SHP77 (cell line): Measurements from ENCODE around the gene RUNX3.

ENCODE experiments used
- DNase-seq, 2 experiments: peaks; one replicate each; lab custom pipeline; 2025; lab: John Stamatoyannopoulos, UW

RUNX3 gene

DNA sequence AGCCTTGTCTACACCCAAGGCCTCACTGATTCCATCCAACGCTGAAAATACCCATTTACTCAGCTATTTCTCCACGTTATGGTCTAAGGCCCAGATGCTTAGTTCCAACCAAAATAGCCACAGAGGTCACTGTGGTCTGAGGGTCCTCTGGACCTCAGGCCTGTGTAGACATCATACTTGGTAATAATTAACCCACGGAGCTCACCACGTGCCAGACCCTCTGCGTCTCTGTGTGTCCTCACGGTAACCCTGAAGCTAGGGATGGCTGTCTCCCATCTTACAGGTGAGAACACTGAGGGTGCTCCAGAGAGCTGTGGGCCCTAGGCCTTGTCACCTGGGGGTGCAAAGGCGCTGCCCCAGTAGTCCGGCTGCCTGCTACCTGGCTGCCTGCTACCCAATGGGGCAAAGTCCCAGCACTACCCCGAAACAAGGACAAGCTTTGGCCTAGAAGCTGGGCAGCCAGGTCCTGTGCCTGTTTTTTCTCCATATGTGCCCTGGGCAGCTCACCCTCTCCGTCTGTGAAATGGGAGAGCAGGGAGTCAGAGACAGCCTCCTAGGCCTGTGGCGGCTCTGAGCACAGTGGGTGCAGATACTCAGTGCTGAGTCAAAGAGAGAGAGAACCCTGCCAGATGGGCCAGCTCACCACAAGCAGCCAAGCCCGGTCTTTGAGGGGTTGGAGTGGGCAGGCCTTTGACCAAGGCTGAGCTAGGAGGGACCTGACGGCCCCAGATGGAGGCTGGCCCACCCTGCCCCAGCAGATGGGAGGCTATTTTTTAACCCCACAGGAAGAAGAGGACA is 17.0 kb upstream of the RUNX3 start:
- DNase-seq, result no peak

DNA sequence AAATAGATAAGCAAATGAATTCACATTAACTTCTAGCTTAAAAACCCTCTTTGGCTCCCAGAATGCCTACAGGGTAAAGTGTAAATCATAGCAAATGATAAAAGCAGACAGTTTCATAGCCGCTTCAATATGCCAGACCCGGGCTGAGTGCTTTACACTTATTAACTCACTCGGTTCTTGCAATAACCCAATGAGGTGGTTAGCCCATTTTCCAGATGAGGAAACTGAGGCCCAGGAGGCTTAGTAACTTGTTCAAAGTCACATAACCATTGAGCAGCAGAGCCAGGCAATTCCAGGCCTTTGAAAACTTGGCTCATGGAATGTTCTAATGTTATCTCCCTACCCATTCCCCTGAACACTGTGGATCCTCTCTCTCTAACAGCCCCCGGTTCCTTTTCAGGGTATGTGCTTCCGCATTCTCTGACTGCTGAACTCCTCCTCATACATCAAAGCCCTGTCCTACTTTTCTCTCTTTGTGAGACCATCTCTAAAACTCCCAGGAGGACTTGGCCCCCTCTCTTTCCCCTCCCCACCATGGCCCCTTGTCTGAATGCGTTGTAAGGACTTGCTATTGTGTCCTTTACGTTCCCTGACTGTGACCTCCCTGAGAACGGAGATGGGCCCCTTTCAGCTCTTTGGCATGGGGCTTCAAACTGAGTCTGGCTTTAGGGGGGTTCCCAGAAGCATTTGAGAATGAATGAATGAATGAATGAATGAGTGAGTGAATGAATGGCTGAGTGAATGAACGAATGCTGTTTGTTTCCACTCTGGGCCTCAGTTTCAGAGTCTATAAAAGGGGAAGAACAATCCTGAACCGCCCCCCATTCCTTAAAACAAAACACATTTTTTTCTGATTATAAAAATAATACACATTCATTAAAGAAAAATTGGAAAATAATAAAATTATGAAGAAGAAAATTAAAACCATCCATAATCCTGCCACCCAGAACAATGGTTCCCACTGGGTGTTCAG is 15.6 kb upstream of the RUNX3 start:
- DNase-seq, result no peak

DNA sequence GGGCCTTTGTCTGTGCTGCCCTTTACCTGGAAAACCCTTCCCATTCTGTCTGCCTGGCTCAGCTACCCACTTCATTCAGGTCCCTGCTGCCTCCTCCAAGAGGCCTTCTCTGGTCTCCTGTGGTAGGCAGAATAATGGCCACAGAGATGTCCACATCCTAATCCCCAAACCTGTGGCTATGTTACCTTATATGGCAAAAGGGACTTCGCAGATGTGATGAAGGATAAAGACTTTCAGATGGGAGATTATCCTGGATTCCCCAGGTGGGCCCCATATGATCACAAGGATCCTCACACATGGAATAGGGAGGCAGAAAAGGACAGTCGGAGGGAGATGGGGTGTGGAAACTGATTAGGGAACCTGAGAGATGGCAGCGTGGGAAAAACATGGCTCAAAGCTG is 14.2 kb upstream of the RUNX3 start:
- no peak for DNase-seq

DNA sequence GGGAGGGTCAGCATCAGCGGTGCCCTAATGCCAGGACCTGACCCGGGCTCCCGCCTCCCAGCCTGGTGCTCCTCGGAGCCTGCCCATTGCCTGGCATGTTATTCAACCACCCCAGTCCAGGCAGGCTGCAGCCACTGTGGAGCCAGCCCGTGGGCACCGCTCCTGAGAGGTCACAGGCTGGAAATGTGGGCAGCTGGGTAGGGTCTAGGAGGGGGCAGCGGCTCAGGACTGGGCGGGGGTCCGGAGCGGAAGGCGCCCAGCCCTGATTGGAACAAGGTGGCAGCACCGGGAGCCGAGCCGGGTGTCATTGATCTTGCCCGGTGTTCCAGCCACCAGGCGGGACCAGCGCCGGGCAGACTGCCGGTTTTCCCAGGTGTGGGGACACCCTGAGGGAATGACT is 12.7 kb upstream of the RUNX3 start:
- DNase-seq, result no peak

DNA sequence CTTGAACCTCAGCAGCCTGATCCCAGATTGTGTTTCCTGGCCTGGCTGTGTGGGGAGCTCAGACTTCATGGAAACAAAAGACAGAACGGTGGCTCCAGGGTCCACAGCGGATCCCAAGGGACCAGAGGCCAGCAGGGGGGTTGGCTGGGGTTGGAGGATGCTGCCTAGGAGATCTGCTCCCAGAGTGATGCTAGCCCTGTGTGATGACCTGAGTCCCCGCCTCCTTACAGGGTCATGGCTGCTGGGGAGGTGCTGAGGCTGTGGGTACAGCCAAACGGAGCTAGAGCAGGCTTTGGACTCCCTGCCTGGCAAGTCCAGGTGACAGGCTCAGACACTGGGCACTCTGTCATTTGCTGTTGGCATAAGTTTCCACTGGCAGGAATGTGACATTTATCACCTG is 11.5 kb upstream of the RUNX3 start:
- no peak for DNase-seq

DNA sequence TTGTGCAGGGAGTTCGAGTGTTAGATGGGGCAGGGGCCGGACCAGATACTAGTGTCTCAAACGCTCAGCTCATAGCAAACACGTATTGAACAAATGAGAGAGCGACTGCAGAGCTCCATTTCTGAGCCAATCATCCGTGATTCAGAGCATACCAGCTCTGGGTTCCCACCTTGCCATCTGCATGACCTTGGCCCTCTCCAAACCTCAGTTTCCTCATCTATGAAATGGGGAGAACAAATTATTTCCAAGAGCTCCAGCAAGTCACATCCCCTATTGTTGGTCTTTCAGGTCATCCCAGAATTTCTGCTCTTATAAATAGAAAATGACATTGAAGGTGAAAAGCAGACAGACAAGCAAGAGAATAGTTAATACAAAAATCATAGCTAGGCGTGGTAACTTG is 10.2 kb upstream of the RUNX3 start:
- no peak for DNase-seq

DNA sequence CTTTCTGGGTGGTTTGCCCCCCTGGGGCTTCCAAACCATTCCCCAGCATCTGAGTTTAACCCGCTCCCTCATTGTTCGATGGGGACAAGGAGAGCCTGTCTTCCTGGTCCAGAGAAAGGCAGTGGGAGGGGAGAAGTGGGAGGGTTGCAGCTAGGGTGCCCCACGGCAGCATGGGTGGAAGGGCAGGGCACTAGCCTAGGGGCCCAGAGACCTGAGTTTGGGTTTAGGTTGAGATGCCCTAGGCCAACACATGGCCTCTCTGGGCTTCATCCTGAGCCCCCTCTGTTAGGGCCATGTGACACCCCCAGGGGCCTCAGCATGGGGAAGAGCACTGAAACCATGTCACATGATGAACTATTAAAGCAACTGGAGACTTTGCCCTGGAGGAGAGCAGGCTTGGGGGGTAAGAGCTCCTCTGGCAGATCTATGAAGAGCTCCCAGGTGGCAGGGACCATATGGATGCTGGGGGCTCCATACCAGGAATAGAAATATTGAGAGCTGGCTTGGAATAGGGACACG is 9.7 kb upstream of the RUNX3 start:
- DNase-seq, result no peak

DNA sequence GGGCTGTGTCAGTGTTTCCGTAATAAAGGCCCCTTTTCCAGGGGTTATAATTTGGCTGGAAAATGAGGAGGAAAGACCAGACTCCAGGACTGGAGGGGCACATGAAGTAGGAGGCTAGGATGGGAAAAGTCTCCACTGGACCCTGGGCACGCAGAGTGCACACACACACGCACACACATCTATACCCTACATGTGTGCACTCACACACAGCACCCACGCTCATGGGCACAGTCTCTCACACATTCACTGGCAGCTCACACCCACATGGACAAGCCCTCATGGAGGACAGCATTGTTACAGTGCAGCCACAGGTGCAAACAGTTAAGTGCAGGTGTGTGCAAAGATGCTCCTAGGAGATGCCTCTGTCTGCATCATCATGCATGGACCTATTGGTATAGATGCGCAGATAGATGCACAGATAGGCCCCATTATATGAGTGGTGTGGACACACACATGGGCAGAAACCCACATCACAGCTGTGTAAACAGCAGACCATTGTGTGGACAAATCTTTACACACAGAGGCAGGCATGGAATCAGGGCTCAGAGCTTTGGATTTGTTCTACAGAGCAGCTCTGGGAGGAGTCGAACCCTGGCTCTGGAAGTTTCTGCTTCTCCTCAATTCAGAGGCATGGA is 9.1 kb upstream of the RUNX3 start:
- DNase-seq, result peak; percentile 68 to 79

DNA sequence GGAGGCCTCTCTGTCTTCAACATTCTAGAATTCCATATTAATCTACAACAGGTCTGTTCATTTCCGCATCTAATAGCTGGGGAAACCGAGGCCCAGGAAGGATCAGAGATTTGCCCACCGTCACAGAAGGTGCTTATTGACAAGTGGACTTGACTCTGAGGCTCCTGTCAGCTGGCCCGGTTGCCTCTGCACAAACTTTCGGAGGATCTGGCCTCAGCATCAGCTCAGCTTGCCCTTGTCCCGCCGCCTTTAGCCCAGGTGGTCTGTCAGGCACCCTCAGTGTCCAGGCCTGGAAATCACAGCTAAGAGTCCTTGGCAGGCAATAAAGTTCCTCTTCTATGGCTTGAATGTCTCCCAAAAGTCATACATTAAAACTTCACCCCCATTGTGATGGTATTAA is 8.2 kb upstream of the RUNX3 start:
- DNase-seq, result no peak

DNA sequence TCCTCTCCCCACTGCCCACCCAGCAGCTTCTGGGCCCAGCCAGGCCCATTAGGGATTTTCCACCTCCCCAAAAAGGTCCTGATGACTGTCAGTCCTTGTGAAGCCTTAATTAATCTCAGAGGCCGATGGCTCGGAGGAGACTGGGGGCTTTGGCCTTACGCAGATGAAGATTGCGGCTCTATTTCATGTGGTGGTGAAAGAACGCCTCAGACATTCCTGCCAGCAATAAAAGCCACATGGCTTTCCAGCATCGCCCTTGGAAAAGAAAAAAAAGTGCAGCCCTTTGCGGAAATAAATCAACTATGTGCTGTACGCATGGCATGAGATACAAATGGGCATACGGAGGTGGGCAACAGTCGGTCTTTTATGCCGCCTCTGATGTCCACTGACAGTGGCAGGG is 6.6 kb upstream of the RUNX3 start:
- no peak for DNase-seq

DNA sequence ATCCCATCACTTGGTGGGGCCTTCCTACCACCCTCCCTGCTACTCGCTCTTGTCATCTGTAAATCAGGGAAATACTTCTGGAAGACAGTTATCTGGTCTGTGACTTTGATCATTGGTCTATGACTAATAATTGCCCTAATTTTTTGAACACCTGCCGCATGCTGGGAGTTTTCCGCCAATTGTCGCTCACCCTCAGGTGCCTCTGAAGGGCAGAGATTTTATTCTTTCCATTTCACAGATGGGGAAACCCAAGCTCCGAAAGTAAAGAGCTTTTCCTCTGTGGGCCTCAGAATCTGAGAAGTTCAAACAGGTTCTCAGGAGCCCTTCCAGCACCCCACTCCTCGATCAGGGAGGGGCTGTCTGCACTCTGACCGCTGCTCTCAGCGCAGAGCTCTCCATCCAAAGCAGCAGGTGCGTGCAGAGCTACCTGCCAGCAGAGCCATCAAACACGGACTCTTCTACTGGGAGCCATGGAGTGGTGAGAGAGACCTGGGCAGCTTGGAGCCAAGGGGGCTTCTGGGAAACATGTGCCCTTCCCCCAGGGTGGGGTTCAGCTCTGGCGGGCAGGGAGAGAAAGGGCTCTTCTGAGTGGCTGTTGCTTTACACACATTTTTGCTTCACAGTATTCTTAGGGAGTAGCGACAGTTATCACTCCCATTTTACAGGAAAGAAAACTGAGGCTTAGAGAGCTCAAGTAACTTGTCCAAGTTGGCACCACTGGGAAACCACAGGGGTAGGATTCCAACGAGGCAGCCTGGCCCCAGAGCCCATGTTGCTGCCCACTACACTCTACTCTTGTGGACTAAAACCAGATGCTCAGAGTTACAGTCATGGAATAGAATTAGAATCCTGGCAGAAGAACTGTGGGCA is 5.8 kb upstream of the RUNX3 start:
- DNase-seq, result no peak

DNA sequence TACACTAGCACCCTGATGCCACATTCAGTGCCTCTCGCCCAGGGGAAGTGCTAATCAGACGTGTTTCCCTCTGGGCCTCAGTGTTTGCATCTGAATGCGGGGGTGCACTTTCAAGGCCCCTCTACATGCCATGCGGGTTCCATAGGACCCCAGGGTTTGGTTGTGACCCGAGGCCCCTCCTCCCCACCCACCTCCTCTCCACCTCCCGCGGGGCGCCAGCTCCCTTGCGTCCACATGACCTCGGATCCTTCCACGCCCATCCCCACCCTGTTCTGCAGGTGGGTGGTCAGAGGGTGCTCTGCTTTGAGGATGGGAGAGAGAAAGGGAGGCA is 5.1 kb upstream of the RUNX3 start:
- no peak for DNase-seq

DNA sequence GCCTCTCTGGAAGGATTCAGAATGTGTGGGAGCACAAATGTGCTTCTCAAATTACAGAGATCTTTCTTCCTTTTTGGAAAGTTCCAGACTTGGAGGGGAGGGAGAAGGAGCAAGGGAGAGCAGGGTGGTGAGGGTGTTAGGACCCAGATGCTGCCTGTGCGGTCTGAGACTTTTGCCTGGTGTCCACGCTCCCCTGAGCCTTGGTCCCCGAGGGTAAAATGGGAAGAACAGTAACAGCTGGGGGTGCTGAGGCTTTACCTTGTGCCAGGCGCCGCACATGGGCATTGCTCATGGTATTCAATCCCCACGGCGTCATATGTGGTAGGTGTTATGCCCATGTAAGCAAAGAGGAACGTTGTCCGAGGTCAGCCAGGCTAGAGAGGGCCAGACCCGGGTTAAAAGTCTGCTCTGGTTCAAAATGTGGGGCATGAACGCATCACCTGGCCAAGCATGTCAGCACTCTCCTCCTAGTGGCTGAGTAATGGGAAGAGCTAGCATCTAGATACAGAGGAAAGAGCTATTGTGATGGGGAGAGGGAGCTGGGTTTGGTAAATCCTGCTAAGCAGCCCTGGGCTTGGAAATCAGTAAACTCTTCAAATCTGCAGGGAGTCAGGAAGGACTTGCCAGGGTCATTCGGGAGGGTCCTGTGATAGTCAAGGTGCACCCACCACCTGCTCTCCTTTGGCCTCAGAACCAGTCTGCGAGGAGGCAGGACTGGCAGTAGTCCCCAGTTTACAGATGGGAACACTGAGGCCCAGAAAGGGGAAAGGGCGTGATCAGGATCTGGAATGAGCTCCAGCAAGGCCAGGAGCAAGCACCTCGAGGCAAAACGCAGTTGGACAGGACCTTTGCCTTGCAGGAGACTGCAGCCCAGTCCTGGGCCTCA is 4.5 kb upstream of the RUNX3 start:
- DNase-seq, result no peak

DNA sequence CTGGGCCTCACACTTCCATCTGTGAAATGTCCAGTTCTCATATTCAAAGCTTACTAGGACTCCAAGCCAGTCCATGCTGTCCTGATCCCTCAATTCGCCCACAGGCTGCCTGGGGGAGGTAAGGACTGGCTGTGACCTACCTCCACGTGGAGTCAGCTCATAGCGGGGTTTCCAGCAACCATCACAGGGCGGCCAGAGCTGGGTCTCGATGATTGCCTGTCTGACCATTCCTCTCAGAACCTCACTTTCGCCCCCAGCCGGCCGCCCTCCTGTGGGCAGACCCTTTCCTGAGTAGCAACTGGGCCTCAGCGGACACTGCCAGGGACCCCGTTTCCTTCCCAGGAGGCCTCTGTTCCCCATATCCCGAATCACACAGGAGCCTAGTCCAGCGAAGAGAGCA is 3.4 kb upstream of the RUNX3 start:
- no peak for DNase-seq

DNA sequence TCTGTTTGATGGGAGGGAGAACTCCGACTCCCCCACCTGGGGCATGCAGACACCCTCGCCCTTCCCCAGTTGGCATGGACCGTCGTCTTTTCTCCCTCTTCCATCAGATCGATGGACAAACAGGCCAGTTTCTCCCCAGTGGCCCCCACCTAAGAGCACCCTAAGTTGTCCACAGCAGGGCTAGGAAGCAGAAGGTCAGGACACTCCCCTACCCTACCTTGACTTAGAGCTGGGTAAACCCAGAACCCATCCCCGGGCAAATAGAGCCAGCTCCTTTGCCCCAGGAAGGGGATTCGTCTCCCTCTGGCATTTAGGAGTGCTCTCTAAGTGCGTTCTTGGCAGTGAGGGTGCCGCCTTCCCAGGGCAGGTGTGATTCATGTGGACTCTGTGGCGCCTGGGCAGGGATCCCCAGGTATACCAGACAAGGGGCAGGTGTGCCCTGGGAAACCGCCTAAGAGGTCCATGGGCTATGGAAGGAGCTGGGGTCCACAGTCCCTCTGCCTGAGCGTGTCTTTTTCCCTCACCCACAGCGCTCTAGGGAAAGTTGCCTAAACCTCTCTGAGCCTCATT is 2.7 kb upstream of the RUNX3 start:
- no peak for DNase-seq

DNA sequence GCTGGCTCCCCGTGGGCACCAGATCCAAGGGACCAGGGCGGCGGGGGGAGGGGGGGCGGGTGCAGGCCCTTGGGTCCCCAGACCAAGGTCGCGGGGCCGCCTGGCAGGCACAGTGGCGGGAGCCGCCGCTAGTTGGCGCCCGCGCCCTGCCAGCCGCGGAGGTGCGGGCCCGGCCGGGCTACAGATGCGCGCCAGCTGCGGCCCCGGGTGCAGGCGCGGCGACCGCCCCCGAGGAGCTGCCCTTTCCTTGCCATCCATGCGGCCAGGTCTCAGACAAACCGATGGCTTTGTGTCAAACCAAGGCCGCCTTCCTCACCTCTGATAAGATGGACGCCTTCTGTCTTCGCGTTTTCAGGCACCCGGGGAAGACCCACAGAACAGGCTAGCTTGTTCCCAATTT is 2.2 kb upstream of the RUNX3 start:
- no peak for DNase-seq

DNA sequence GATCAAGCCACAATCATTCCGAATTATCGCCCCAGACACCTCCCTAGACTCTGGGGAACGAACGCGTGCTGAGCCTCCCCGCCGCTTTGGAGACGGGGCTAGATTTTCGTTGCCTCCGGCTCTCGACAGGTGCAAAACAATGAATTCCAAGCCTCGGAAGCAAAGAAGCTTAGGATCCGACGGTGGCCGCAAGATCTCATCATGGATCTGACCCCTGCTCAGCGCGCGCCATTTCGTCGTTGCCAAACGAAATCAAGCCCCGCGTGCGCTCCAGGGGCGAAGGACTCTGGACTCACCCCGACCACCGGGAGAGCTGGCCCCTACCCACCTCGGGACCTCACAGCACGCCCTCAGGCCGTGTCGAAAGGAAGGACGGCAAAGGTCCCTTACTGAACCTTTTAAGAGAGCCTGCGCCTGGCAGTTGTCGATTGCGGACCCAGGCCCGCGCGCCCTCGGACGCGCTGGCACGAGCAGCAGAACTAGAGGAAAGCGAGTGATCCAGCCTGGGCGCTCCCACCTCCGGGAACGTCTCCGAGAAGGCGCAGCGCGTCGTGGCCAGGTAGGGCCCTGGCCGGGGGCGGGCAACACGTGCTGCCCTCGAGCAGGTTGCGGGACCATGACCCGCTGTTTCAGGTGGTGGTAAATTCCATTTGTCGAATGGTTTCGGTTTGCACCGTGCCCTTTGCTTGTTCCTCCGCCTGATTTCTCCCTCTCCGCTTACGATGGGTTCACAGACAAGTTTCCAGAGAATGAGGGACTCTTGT is 1.6 kb upstream of the RUNX3 start:
- DNase-seq, result no peak

DNA sequence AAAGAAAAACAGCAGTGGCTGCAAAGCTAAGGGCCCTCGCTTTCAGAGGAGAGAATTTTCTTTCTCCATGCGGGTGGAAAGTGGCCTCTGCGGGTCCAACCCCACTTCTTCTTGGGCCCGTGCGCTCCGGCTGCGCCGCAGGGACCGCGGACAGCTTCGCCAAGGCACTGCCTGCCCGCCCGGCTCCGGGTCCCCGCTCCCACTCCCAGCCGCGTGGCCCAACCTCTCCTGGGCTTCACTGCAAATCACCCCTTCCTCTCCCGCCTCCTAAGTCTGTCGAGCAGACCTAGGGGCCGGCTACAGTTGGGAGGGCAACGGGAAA is 1.0 kb upstream of the RUNX3 start:
- no peak for DNase-seq

DNA sequence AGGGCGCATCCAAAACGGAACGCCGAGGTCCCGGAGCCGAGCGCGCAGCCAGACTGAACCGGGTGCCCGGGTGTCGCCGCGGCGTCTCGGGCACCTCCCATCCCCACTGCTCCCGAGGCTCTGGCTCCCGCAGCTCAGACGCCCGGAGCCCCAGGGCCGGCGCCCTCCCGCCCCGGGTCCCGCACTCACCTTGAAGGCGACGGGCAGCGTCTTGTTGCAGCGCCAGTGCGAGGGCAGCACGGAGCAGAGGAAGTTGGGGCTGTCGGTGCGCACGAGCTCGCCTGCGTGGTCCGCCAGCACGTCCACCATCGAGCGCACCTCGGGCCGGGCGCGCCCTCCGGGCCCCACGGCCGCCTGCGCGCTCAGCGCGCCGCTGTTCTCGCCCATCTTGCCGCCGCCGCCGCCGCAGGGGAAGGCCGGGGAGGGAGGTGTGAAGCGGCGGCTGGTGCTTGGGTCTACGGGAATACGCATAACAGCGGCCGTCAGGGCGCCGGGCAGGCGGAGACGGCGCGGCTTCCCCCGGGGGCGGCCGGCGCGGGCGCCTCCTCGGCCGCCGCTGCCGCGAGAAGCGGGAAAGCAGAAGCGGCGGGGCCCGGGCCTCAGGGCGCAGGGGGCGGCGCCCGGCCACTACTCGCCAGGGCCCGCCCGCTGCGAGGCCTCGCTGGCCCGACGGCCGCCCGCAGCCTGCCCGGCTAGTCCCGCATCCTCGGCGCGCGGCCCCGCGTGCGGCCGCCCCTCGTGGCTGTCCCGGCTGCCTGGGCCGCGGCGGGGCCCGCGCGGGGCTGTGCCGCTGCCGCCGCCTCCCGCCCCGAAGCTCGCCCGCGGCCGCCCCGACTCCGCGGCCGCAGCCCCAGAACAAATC is 447 bp downstream of the RUNX3 start:
- DNase-seq, result no peak
